ENCODE results near the gene PLXNA1. TPM values are rescaled to one million over a fixed set of nuclear protein-coding genes. Genes with fewer than 3 reads are reported as not detected.

PLXNA1 gene
- total and polyA plus RNA-seq, 4 donors = 0.92 to 8.3 (median 4.4) TPM

DNA sequence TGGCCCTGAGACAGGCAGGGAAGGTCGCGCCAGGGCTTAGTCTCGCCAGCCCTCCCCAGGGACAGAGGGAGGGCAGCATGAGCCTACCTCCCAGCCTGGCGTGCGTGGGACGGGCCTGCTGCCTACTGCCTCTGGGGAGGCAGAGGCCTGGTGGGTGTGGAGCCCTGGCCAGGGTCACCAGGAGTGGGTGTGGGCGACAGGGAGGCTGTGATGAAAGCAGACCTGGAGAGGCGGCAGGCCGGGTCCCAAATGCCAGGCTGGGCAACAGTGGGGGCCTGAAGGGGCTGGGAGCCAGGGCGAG is 33.1 kb downstream of the PLXNA1 start:
- H3K27me3 ChIP-seq (ENCODE audit: control insufficient read depth in 4 of 4, insufficient read depth in 4 of 4, low read length in 3 of 4) = no peaks in the 10 kb centered on the region
- whole genome bisulfite sequencing = 95% methylated on average over 10 of the region's 10 CpGs
- H3K4me3 ChIP-seq (ENCODE audit: low read depth in 1 of 3, low read length in 3 of 3) = no peak overlapping the region
- DNase-seq (ENCODE audit: low spot score) = no peak
- H3K36me3 ChIP-seq (ENCODE audit: control insufficient read depth in 4 of 4, insufficient read depth in 3 of 4, low read depth in 1 of 4, low read length in 3 of 4) = peaks cover 2 to 26% (median 3%) of the 10 kb centered on the region in 4 donors
- no peak overlapping the region for H3K9ac ChIP-seq (ENCODE audit: low read depth in 1 of 2, low read length in 2 of 2)
- H3K4me1 ChIP-seq (ENCODE audit: control insufficient read depth in 4 of 4, insufficient read depth in 4 of 4, low read length in 3 of 4) = no peaks in the 10 kb centered on the region
- TF ChIP-seq JUND (IDR thresholded peaks at IDR 0.05) (no peak), SP1 (IDR thresholded peaks at IDR 0.05) (no peak), GABPA (IDR thresholded peaks at IDR 0.05 in 1 of 2, conservative IDR thresholded peaks at IDR 0.05 in 1 of 2) (no peak), TAF1 (conservative IDR thresholded peaks at IDR 0.05) (no peak), HNF4A (conservative IDR thresholded peaks at IDR 0.05) (no peak), FOXA1 (IDR thresholded peaks at IDR 0.05) (no peak), EGR1 (IDR thresholded peaks at IDR 0.05; ENCODE audit: low read depth in 2 of 2) (no peak), RAD21 (IDR thresholded peaks at IDR 0.05) (no peak), RXRA (IDR thresholded peaks at IDR 0.05) (no peak)
- TF ChIP-seq, protein P1, sequence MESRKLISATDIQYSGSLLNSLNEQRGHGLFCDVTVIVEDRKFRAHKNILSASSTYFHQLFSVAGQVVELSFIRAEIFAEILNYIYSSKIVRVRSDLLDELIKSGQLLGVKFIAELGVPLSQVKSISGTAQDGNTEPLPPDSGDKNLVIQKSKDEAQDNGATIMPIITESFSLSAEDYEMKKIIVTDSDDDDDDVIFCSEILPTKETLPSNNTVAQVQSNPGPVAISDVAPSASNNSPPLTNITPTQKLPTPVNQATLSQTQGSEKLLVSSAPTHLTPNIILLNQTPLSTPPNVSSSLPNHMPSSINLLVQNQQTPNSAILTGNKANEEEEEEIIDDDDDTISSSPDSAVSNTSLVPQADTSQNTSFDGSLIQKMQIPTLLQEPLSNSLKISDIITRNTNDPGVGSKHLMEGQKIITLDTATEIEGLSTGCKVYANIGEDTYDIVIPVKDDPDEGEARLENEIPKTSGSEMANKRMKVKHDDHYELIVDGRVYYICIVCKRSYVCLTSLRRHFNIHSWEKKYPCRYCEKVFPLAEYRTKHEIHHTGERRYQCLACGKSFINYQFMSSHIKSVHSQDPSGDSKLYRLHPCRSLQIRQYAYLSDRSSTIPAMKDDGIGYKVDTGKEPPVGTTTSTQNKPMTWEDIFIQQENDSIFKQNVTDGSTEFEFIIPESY (IDR thresholded peaks at IDR 0.05) = no peak
- TF ChIP-seq, protein P2, sequence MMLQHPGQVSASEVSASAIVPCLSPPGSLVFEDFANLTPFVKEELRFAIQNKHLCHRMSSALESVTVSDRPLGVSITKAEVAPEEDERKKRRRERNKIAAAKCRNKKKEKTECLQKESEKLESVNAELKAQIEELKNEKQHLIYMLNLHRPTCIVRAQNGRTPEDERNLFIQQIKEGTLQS (IDR thresholded peaks at IDR 0.05) = no peak
- TF ChIP-seq, protein P3, sequence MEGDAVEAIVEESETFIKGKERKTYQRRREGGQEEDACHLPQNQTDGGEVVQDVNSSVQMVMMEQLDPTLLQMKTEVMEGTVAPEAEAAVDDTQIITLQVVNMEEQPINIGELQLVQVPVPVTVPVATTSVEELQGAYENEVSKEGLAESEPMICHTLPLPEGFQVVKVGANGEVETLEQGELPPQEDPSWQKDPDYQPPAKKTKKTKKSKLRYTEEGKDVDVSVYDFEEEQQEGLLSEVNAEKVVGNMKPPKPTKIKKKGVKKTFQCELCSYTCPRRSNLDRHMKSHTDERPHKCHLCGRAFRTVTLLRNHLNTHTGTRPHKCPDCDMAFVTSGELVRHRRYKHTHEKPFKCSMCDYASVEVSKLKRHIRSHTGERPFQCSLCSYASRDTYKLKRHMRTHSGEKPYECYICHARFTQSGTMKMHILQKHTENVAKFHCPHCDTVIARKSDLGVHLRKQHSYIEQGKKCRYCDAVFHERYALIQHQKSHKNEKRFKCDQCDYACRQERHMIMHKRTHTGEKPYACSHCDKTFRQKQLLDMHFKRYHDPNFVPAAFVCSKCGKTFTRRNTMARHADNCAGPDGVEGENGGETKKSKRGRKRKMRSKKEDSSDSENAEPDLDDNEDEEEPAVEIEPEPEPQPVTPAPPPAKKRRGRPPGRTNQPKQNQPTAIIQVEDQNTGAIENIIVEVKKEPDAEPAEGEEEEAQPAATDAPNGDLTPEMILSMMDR (IDR thresholded peaks at IDR 0.05; ENCODE audit: low read depth, low read length, missing input control) = no peak
- TF ChIP-seq, protein P4, sequence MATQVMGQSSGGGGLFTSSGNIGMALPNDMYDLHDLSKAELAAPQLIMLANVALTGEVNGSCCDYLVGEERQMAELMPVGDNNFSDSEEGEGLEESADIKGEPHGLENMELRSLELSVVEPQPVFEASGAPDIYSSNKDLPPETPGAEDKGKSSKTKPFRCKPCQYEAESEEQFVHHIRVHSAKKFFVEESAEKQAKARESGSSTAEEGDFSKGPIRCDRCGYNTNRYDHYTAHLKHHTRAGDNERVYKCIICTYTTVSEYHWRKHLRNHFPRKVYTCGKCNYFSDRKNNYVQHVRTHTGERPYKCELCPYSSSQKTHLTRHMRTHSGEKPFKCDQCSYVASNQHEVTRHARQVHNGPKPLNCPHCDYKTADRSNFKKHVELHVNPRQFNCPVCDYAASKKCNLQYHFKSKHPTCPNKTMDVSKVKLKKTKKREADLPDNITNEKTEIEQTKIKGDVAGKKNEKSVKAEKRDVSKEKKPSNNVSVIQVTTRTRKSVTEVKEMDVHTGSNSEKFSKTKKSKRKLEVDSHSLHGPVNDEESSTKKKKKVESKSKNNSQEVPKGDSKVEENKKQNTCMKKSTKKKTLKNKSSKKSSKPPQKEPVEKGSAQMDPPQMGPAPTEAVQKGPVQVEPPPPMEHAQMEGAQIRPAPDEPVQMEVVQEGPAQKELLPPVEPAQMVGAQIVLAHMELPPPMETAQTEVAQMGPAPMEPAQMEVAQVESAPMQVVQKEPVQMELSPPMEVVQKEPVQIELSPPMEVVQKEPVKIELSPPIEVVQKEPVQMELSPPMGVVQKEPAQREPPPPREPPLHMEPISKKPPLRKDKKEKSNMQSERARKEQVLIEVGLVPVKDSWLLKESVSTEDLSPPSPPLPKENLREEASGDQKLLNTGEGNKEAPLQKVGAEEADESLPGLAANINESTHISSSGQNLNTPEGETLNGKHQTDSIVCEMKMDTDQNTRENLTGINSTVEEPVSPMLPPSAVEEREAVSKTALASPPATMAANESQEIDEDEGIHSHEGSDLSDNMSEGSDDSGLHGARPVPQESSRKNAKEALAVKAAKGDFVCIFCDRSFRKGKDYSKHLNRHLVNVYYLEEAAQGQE (IDR thresholded peaks at IDR 0.05) = no peak
- H3K27ac ChIP-seq (ENCODE audit: low read depth in 1 of 2, low read length in 2 of 2) = no peak overlapping the region
- H3K9me3 ChIP-seq (ENCODE audit: control insufficient read depth in 4 of 4, low read length in 3 of 4) = no peaks in the 10 kb centered on the region

DNA sequence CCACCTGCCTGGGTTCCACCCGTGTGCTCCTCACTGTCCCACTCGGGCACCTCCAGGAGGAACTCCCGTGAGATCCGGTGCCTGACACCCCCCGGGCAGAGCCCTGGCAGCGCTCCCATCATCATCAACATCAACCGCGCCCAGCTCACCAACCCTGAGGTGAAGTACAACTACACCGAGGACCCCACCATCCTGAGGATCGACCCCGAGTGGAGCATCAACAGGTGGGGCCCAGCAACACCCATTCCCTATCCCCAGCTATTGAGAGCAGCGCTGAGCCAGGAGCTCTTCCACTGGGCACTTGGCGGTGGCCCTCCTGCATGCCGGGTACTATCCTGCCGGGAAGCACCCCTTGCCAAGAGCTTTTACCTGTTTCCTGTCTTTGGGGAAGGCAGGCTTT is 33.5 kb downstream of the PLXNA1 start:
- TF ChIP-seq, protein P5, sequence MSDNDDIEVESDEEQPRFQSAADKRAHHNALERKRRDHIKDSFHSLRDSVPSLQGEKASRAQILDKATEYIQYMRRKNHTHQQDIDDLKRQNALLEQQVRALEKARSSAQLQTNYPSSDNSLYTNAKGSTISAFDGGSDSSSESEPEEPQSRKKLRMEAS (IDR thresholded peaks at IDR 0.05) = no peak
- TF ChIP-seq, protein P4 (IDR thresholded peaks at IDR 0.05) = no peak
- no peak overlapping the region for H3K27ac ChIP-seq (ENCODE audit: low read depth in 1 of 2, low read length in 2 of 2)

More for the DNA sequence above, 33.5 kb downstream of the PLXNA1 start:
- no peak overlapping the region for H3K4me3 ChIP-seq (ENCODE audit: low read depth in 1 of 3, low read length in 3 of 3)
- H3K36me3 ChIP-seq (ENCODE audit: control insufficient read depth in 4 of 4, insufficient read depth in 3 of 4, low read depth in 1 of 4, low read length in 3 of 4) = peaks cover 2 to 30% (median 3%) of the 10 kb centered on the region in 4 donors
- no peaks in the 10 kb centered on the region for H3K9me3 ChIP-seq (ENCODE audit: control insufficient read depth in 4 of 4, low read length in 3 of 4)
- H3K4me1 ChIP-seq (ENCODE audit: control insufficient read depth in 4 of 4, insufficient read depth in 4 of 4, low read length in 3 of 4) = no peaks in the 10 kb centered on the region
- no peak overlapping the region for H3K9ac ChIP-seq (ENCODE audit: low read depth in 1 of 2, low read length in 2 of 2)
- DNase-seq (ENCODE audit: low spot score) = no peak
- 96% methylated on average over 15 of the region's 15 CpGs for WGBS
- no peaks in the 10 kb centered on the region for H3K27me3 ChIP-seq (ENCODE audit: control insufficient read depth in 4 of 4, insufficient read depth in 4 of 4, low read length in 3 of 4)
